Activated CD4-positive, alpha-beta T cell treated with anti-CD3 and anti-CD28 coated beads for 4 hours (primary cell): ENCODE results near the gene KANK3.
"Not testable (repeated sequence)": the region's sequence is repeated elsewhere in the genome, so short reads cannot be mapped to it uniquely, and the experiment has no call there.

Experiments used
- DNase-seq, 2 donors: peaks; one replicate each; pipeline ENCODE4 v3.0.0-alpha.2; 2020

The KANK3 gene

GRCh38 chr19:8336660-8337059 is 6.4 kb downstream of the KANK3 start:
- DNase-seq = no peak

- DNase-seq = no peak
Measured at GRCh38 chr19:8336072-8336569, 6.9 kb downstream of the KANK3 start.

GRCh38 chr19:8335343-8336071 is 7.6 kb downstream of the KANK3 start:
- no peak for DNase-seq

GRCh38 chr19:8334458-8335342 is 8.4 kb downstream of the KANK3 start:
- DNase-seq = no peak

GRCh38 chr19:8333767-8334457 is 9.2 kb downstream of the KANK3 start:
- DNase-seq = no peak

GRCh38 chr19:8332976-8333766 is 9.9 kb downstream of the KANK3 start:
- no peak for DNase-seq

GRCh38 chr19:8331263-8331845 is 11.7 kb downstream of the KANK3 start:
- DNase-seq = no peak

- DNase-seq = no peak
Measured at GRCh38 chr19:8329996-8330395, 13.1 kb downstream of the KANK3 start.

- no peak for DNase-seq
Measured at GRCh38 chr19:8325454-8325853, 17.6 kb downstream of the KANK3 start.

- no peak for DNase-seq
Measured at GRCh38 chr19:8324186-8325050, 18.6 kb downstream of the KANK3 start.

- DNase-seq = no peak
Measured at GRCh38 chr19:8323781-8324185, 19.3 kb downstream of the KANK3 start.

GRCh38 chr19:8322638-8322997 is 20.4 kb downstream of the KANK3 start:
- DNase-seq = no peak

GRCh38 chr19:8321986-8322637 is 20.9 kb downstream of the KANK3 start:
- no peak for DNase-seq

- peak; percentile 97 for DNase-seq
Measured at GRCh38 chr19:8321067-8321985, 21.7 kb downstream of the KANK3 start, which contains the start of the genes NDUFA7 and RPS28. Gene NDUFA7, minus strand, starts transcription at chr19:8321375. Its CDS starts 17 bp downstream, at chr19:8321358. Gene RPS28, plus strand, starts transcription at chr19:8321496. Its CDS starts 35 bp downstream, at chr19:8321531.

GRCh38 chr19:8320564-8321066 is 22.4 kb downstream of the KANK3 start:
- no peak for DNase-seq

GRCh38 chr19:8319807-8320520 is 23.1 kb downstream of the KANK3 start:
- no peak for DNase-seq

GRCh38 chr19:8318835-8319234 is 24.2 kb downstream of the KANK3 start:
- not testable (repeated sequence) for DNase-seq
